Stimulated activated CD8-positive, alpha-beta memory T cell treated with anti-CD3 and anti-CD28 coated beads, Interleukin-15, amount 100 ng/mL, for 24 hours (primary cell): Measurements from ENCODE around the gene SGMS1.
"Not testable (repeated sequence)": the region's sequence is repeated elsewhere in the genome, so short reads cannot be mapped to it uniquely, and the experiment has no call there.

Source experiments
- DNase-seq: peaks from one replicate; pipeline ENCODE4 v3.0.0-alpha.2; 2020; ENCODE audit warnings: low read depth

The SGMS1 gene

DNA sequence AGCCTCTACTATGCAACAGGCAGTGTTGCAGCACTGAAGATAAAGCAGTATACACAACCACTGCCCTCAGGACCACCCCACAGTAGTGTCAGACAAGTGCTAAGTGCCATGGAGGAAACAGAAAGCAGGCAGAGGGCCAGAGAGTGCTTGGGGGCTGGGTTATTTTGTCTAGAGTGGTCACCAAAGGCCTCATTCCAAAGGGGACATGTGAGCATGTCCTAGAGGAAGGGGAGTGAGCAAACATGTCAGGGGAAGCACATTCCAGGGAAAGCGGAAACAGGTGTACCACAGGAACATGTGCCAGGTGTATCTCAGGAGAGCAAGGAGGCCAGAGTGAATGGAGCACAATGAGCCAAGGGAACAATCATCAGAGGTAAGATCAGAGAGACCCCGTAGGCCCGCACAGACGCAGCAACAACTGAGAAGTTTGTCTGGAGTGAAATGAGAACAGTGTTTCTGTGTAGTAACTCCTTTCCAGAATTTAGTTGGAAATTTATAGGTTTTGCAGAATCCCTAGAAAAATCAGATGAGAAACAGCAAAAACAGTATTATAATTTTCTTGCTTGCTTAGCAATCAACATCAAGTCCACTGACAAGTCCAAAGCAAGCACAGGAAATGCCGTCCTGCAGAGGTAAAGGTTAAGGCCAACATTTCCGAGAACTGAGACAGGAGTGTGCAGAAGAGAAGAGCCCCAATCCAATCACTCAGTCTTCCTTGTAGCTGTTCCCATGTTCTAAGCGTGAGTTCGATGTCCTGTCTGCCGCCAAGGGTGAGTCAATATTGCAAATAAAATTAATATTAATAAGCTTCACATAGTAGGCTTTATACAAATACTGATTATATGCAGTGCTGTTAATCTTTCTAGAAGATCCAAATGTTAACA, 67.3 kb downstream of the SGMS1 start:
- DNase-seq, result no peak

DNA sequence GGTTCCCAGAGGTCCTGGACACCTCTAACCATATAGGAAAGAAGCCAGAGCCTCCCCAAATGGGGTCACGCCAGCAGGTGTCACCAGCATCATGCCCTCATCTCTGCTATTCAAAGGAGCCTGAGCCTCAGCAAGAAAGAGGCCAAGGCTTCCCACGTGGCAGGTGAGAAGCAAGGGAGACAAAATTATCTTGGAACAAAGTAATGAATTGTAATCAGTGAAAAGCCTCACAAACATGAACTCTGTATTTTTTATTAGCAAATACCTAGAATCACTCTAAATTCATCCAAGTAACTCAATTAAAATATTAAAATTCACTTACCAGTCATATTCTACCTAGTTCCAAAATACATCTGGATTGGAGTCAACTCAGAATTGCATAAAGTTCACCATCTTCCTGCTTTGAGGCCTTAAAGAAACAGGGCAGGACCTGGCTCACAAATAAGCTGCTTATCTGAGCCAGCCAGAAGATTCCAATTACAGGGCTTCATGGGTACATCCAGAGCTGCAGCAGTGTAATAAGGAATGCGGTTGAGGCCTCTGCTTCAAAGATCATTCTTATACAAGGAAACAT, 68.7 kb downstream of the SGMS1 start:
- DNase-seq, result no peak

DNA sequence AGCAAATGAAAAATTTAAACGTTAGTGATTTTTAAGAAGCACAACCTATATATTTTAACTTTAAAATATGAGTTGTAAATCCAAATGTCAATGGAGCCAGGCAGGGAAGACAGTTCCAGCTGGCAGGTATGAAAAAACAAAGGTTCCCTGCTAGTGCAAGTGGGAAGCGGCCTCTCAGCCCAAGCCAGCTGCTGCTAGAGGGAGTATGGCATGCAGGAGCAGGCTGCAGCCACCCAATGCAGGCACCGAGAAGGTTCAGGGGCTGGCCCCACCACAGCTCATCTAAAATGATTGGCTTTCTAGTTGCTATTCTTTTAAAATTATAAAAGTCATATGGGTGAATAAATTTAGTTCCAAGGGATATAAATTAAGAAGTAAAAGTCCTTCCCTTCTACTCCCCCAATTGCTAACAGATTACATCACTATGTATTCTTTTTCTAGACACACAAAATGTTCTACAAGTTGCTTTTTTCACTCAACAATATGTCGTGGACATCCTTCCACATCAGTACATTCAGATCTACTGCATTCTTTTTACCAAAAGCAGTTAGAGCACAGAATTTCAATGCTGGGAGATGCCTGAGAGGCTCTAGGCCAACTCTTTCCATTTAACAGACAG, 69.3 kb downstream of the SGMS1 start:
- no peak for DNase-seq

DNA sequence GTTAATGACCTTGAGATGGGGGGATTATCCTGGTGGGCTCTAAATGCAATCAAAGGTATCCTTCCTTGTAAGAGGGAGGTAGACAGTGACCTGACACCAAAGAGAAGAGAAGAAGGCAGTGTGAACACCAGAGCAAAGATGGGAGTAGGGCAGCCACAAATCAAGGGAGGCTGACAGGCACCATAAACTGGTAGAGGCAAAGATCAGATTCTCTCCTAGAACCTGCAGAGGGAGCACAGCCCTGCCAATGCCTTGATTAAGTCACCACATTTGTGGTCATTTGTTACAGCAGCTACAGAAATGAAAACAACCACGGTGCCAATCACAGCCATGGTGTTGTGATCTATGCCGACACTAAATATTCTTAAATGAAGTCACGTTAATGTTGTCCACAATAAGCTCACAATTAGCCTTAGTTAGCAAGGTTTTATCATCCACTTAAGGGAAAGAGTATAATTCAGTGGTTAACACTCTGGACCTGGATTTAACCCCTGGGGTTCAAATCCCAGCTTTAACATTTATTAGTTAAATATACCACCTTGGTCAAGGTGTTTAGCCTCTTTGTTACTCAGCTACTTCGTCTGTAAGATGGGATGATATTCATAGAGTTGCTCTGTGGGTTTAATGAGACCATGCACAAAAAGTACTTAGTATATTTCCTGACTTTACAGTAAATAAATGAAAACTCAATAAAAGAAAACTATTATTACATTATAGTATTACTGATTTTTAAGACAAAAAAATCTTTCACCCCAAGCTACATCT, 70.8 kb downstream of the SGMS1 start:
- DNase-seq, result no peak

DNA sequence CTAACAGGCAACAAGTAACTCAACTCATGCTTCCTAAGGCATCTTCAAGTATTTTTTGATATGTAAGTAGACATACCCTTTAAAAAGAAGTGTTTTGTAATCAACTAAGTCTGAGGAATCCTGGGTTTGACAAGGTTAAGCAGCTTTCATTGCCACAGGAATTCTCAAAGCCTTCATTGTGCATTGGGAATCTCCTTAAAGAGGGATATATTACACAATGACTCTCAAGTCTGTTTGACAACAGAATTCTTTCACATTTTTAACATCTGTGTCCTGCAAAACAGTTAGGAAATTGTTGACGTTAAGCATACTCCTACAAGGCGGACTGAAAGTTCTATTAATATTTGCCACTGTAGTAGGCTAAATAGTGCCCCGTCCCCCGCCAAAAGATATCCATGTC, 71.4 kb downstream of the SGMS1 start:
- DNase-seq, result no peak

DNA sequence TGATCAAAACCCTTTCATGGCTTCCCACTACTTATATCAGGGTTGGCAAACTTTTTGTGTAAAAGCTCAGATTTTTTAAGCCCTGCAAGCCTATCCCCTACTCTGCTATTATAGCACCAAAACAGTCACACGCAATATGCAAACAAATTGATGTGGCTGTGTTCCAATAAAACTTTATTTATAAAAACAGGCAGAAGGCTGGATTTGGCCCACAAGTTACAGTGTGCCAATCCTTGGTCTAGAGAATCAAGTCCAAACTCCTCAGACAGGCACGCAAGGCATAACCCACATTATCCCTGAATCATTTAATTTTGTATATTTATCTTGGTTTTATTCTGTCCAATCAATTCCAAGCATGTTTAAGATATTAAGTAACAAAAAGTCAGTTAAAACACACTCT, 71.9 kb downstream of the SGMS1 start:
- DNase-seq, result no peak

DNA sequence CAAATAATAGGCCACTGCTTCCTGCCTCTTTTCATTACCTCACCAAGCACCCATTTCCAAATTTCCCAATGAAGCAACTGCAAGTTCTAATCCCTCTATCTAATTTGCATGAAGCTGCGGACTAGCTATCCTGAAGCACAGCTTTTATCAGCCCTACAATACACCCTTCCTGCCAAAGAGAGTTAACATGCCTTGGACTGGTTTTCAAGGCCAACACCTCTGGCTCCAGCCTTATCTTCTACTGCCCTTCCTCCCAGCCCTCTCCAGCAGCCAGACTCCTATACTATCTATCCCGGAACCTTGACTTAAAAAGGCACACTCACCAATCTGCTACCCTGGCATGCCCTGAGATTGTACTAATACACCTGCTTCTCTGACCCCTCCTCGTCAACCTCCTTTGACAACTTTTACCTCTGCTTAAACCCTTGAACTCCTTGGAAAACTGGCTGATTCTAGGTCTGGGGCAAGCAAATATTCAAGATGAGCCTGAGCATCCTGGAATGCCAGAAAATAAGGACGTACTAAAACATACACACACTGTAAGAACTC, 73.4 kb downstream of the SGMS1 start:
- DNase-seq, result no peak

DNA sequence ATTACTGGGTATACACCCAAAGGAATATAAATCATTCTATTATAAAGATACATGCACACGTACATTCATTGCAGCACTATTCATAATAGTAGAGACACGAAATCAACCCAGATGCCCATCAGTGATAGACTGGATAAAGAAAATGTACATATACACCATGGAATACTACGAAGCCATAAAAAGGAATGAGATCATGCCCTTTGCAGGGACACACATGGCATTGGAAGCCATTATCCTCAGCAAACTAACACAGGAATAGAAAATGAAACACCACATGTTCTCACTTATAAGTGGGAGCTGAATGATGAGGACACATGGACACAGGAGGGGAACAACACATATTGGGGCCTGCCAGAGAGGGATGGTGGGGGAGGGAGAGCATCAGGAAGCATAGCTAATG, 74.6 kb downstream of the SGMS1 start:
- DNase-seq, result not testable (repeated sequence)

DNA sequence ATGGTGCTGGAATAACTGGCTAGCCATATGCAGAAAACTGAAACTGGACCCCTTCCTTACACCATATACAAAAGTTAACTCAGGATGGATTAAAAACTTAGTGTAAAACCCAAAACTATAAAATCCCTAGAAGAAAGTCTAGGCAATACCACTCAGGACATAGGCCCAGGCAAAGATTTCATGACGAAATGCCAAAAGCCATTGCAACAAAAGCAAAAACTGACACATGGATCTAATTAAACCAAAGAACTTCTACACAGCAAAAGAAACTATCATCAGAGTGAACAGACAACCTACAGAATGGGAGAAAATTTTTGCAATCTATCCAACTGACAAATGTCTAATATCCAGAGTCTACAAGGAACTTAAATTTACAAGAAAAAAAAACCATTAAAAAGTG, 75.3 kb downstream of the SGMS1 start:
- not testable (repeated sequence) for DNase-seq

DNA sequence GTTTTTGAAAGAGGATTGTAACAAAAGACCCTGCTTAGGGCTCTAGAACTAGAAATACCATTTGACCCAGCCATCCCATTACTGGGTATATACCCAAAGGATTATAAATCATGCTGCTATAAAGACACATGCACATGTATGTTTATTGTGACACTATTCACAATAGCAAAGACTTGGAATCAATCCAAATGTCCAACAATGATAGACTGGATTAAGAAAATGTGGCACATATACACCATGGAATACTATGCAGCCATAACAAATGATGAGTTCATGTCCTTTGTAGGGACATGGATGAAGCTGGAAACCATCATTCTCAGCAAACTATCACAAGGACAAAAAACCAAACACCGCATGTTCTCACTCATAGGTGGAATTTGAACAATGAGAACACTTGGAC, 77.5 kb downstream of the SGMS1 start:
- DNase-seq, result not testable (repeated sequence)

DNA sequence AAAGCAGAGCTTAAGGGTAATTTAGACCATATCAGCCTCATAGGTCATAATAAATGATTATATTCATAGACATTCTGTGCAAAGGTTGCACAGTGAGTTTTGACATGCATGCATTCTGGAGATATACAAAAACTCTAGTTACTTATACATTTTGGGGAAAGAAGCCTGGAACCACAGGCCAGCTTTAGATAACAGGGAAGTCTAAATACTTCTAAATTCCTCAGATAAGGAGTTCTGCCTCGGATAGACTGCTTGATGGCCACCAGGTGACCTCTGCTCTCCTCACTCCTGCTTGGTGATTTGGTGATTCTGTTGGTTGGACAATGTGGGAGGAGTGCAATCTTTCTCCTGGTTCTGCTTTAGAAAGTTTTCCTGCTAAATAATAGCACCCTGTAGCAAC, 77.9 kb downstream of the SGMS1 start:
- no peak for DNase-seq

DNA sequence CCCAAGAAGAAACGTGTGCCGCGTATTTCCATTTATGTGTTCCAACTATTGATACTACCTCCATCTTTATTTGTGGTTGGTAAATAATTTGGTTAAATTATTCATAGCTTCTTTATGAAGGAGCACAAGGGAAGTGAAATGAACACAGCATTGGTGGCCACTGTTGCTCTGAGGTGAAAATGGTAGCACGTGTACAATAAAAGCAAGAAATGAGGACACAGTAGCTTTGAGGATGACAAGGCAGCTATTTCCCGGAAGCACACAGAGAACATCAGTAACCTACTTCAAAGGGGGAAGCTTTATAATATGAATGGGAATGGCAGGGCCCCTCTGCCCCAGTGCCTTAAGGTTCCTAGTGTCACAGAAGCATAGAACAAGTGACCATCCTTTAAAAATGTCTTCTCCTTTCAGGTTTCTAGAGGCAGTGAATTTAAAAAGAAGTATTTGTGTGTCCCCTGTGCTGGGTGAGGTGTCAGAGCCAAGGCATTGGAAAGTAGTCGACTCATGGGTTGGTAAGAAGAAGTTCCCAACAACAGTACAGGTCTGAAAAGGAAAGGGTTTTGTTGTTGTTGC, 78.8 kb downstream of the SGMS1 start:
- DNase-seq, result no peak

DNA sequence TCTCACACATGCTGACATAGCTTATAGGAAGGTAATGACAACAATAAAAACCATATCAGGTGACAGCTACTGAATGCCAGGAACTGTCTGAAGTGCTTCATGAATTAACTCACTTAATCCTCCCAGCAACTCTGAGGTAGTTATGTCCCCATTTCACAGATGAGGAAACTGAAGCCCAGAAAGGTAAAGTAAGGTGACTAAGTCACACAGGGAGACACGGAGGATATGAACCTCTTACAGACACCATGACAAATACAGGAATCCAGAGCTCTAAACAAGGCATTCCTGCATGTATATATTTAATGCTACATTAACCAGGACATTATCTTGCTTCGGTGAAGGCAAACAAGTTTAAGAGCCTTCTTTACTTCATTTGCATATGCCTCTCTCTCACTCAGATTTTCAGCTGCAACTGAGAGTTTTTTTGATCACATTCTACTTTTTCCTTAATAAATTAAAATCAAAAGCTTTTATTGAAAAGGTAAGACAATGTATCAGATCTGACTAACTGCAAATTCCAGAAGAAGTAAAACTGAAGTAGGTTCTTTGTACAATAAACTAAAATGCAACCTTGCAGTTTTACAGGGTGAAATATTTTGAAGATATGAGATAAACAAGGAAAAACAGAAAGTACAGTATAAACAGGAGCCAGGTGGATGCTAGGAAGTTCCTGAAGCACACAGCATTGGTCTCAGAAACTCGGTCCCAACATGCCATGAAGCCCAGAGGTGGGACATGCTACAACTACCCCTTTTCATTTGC, 79.5 kb downstream of the SGMS1 start:
- DNase-seq, result no peak

DNA sequence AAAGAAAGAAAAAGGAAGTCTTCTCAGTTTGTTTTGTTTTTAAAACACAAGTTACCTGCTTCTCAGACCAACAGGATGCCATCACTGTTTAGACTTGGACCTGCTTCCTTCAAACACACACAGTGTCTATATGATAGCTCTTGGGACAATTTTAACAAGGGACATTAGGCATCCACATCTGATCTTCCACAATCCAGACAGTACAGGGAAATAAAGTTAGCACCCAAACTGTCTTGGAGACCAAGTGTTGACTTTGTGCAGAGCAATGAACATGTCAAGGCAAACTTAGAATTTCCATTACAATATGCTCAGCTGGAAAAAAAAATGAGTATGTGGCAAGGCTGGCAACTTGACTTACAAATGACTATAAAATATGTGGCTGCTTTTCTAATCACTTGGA, 80.9 kb downstream of the SGMS1 start:
- DNase-seq, result no peak

DNA sequence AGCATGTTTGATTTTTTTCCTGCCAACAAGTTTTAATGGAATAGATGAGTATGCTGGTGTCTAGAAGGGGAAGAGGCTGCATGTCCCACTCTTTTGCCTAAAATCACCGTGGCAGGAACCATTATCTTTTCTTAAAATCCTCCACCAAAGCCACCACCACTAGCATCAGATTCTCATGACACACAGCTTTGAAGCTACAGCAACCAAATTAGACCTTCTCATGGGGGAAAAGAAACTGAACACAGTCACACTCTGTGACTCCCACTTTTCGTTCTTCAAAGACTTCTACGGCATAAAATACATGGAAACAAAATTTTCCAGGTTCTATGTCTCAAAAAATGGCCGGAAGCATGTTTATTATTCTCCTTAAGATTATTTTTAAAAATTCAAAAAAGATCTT, 81.8 kb downstream of the SGMS1 start:
- DNase-seq, result no peak

DNA sequence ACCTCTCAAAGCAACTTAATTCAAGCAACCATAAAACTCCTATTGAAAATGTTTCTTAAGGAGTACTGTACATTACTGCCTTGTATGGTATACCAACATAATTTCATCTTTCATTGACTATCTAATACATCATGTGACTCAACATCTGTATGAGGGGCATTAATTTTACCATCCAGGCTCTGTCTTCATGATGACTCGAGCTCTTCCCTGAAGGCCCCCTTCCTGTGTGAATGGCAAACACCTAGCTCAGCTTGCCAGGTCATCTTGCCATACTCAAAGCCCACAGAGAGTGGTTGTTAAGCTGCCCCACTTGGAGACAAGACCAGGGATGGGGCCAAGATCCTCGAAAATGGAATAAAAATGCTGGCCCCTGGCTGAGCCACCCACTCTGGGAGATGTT, 82.4 kb downstream of the SGMS1 start:
- DNase-seq, result no peak

DNA sequence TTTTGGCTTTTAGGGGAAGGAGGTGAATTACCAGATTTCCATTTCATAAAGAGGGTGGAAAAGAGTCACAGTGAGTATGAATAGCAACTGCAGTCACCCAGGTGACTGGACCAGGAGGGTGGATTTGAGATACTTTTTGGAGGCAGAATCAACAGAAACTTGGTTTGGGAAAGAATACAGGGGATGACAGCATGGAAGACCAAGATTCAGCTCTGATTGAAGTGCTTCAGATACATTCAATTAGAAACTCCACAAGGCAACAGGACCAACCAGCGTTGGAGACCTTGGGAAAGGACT, 83.0 kb downstream of the SGMS1 start:
- DNase-seq, result no peak

DNA sequence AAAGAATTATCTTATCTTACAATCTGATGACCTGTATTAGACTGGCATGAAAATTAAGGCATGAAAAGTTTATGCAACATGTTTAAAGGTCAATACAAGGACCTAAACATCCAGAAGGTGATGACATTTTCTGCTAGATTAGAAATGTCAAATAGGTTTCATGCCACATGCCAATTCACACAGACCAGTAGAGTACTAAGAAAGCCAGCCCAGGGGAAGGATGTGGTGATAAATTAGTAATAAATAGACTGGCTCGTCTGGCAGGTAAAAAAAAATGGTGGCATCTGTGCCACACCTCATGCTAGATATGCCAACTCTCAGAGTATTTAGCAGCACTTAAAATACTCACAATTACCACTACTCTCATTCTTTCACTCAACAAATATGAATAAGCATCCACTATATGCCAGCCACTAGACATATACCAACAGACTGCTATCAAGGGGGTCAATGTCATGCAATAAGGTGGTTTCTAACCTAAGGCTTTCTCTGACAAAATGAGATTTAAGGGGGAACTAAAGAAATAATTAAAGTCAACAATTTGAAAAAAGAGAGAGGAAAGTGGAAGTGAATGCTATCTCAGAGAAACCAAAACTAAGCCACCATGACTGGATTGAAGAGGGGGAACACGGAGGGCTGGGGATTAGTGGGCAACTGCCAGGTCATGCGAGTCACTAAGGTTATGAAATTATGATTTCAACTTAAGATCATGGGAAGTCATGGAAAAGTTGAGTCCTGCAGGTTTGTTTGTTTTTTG, 83.5 kb downstream of the SGMS1 start:
- no peak for DNase-seq

DNA sequence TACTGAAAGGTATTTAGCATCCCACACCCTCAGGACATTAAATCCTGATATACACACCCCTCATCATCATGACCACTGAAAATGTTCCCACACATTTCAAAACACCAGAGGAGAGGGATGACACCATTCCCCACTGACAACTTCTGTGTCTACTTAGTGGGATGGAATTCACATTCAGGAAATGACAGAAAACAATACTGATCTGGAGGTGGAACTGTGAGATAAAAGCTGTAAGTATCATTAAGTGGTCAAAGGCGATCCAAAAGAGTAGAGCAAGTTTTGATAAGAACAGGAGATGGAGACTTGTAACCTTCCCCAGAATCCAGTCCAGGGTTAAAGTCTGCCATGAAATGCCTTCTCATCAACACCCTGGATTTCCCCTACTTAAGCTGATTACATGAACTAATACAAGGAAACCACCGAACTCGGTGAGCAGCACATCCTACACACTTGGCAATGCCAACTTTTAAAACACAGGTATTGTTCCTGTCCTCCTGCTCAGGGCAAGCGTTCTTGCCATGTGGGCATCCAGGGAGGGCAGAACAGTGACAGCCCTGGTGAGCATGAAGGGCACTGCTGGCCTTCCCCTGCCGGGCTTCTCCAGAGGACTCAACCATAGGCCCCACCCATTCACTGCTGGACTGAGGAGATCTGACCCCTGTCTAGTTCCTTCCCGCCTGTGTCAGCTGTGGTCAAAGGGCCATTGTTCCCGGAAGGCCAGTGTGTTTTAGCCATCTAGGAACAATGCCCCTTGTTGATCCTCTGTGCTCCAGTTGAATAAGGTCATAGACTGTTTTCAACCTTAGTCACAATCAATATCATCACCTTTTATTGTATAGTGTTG, 85.0 kb downstream of the SGMS1 start:
- no peak for DNase-seq
